Activated CD4-positive, CD25-positive, alpha-beta regulatory T cell treated with anti-CD3 and anti-CD28 coated beads, Interleukin-2, amount 50 U/mL, for 24 hours (primary cell): ENCODE data around the gene OR2L3.
"Not testable (repeated sequence)": the region's sequence is repeated elsewhere in the genome, so short reads cannot be mapped to it uniquely, and the experiment has no call there.

Experiments used
- ATAC-seq, 2 donors: fragments of 150-1000 bp; cut with Tn5 transposase; one replicate each; pipeline ENCODE4 v1.10.0; 2021; ENCODE audit warnings: mild to moderate bottlenecking in 1 of 2, moderate library complexity in 1 of 2

Gene OR2L3

GRCh38 chr1:248046536-248046935 is at the start of gene OR2L3:
OR2L3 (plus strand) TSS chr1:248046836; CDS start chr1:248060682, 13,846 bp downstream.
- ATAC-seq, result no peak

GRCh38 chr1:247998811-247999210 is 47.8 kb upstream of the OR2L3 start:
- no peak for ATAC-seq

- no peak for ATAC-seq
Measured at GRCh38 chr1:248000169-248000568, 46.5 kb upstream of the OR2L3 start.

- no peak for ATAC-seq
Measured at GRCh38 chr1:248007778-248008177, 38.9 kb upstream of the OR2L3 start.

GRCh38 chr1:248009681-248010080 is 37.0 kb upstream of the OR2L3 start:
- no peak for ATAC-seq

GRCh38 chr1:248013229-248013710 is 33.4 kb upstream of the OR2L3 start, which contains the start of gene OR2L5:
OR2L5 (plus strand) TSS chr1:248013660; CDS start chr1:248021948, 8,288 bp downstream.
- ATAC-seq, result no peak

- no peak for ATAC-seq
Measured at GRCh38 chr1:248015803-248016202, 30.8 kb upstream of the OR2L3 start.

- ATAC-seq, result no peak
Measured at GRCh38 chr1:248029770-248030169, 16.9 kb upstream of the OR2L3 start, which contains the start of gene OR2L2. OR2L2 (plus strand) TSS chr1:248030070; CDS start chr1:248038268, 8,198 bp downstream.

- ATAC-seq, result no peak
Measured at GRCh38 chr1:248045209-248045608, 1.4 kb upstream of the OR2L3 start.

- ATAC-seq, result no peak
Measured at GRCh38 chr1:248047008-248047407, 372 bp downstream of the OR2L3 start.

- no peak for ATAC-seq
Measured at GRCh38 chr1:248054671-248055070, 8.0 kb downstream of the OR2L3 start.

GRCh38 chr1:248055261-248055660 is 8.6 kb downstream of the OR2L3 start:
- ATAC-seq, result no peak

- ATAC-seq, result no peak
Measured at GRCh38 chr1:248065071-248065470, 18.4 kb downstream of the OR2L3 start.

- ATAC-seq, result no peak
Measured at GRCh38 chr1:248065604-248066003, 19.0 kb downstream of the OR2L3 start.

- ATAC-seq, result not testable (repeated sequence)
Measured at GRCh38 chr1:248083864-248084263, 37.2 kb downstream of the OR2L3 start.

GRCh38 chr1:248094884-248095283 is 48.2 kb downstream of the OR2L3 start, which contains the start of gene OR2L13:
OR2L13 (plus strand) TSS chr1:248095184; CDS start chr1:248099376, 4,192 bp downstream.
- no peak for ATAC-seq

GRCh38 chr1:248098529-248098928 is 51.9 kb downstream of the OR2L3 start:
- no peak for ATAC-seq

- no peak for ATAC-seq
Measured at GRCh38 chr1:248102847-248103246, 56.2 kb downstream of the OR2L3 start.

GRCh38 chr1:248111157-248111556 is 64.5 kb downstream of the OR2L3 start:
- ATAC-seq, result no peak
